Tibial artery (tissue), 4 donors: ENCODE measurements around the gene DPYSL5.

Source experiments
- DNase-seq, 2 donors: peaks; one replicate each; pipeline ENCODE4 v3.0.0-alpha.2; 2019
- H3K27ac ChIP-seq, 2 donors: fragments of 200-600 bp; sonication (generic) in 1 of 2; 1 replicate in 1 of 2; 2 replicates in 1 of 2; pipeline ENCODE4 v1.5.1; 2018 to 2019; ENCODE audit warnings: mild to moderate bottlenecking in 1 of 2
- H3K27me3 ChIP-seq, 2 donors: fragments of 200-600 bp; sonication (generic) in 1 of 2; one replicate each; pipeline versions ENCODE4 v1.5.1 to v1.6.0; 2016 to 2019
- H3K36me3 ChIP-seq, 3 donors: fragments of 200-600 bp; sonication (generic) in 2 of 3; one replicate each; pipeline ENCODE4 v1.5.1; 2016 to 2019; ENCODE audit warnings: mild to moderate bottlenecking in 2 of 3
- H3K4me1 ChIP-seq, 4 donors: fragments of 200-600 bp; sonication (generic) in 2 of 4; 1 replicate in 3 of 4; 2 replicates in 1 of 4; pipeline ENCODE4 v1.5.1; 2016 to 2019
- H3K4me3 ChIP-seq, 2 donors: fragments of 200-600 bp; sonication (generic) in 1 of 2; 1 replicate in 1 of 2; 2 replicates in 1 of 2; pipeline ENCODE4 v1.5.1; 2018 to 2019; ENCODE audit warnings: mild to moderate bottlenecking in 2 of 2
- H3K9me3 ChIP-seq, 3 donors: fragments of 200-600 bp; sonication (generic) in 1 of 3; one replicate each; pipeline ENCODE4 v1.5.1; 2016 to 2019
- CTCF ChIP-seq, 2 experiments: fragments of 200-600 bp in 1 of 2; fragments of 450-650 bp in 1 of 2; IDR thresholded peaks; one replicate each; pipeline ENCODE4 v1.5.1; 2017 to 2019; ENCODE audit warnings: antibody characterized with exemption in 2 of 2, mild to moderate bottlenecking in 1 of 2, moderate library complexity in 1 of 2
- intact Hi-C: fragments of 100-400 bp; cut with DNase I; formaldehyde crosslinking; loops from one replicate; pipeline ENCODE4 v1.15.0; 2023; ENCODE audit warnings: low total_unique reads

The DPYSL5 gene

GRCh38 chr2:26946841-26947784 is 99.2 kb downstream of the DPYSL5 start:
- Histone ChIP-seq H3K4me1 (peaks cover 0 to 4% (median 0%) of the 10 kb centered on the region in 4 donors), H3K27ac (no peak overlapping the region), H3K9me3 (no peaks in the 10 kb centered on the region), H3K27me3 (peaks cover 0 to 79% of the 10 kb centered on the region in 2 donors), H3K36me3 (no peaks in the 10 kb centered on the region), H3K4me3 (no peak overlapping the region)
- no peak for TF ChIP-seq CTCF (IDR thresholded peaks at IDR 0.05)
- intact Hi-C loops: no loop called here
- DNase-seq: peak in 1 of 2 donors; percentile 54

- no peak overlapping the region for H3K4me3 ChIP-seq
- no peak for DNase-seq
- no peak for TF ChIP-seq CTCF (IDR thresholded peaks at IDR 0.05)
- no peak overlapping the region for H3K27ac ChIP-seq
- H3K27me3 ChIP-seq: peaks cover 0 to 68% of the 10 kb centered on the region in 2 donors
- H3K36me3 ChIP-seq: no peaks in the 10 kb centered on the region
- intact Hi-C loops: no loop called here
- peaks cover 0 to 4% (median 0%) of the 10 kb centered on the region in 4 donors for H3K4me1 ChIP-seq
- H3K9me3 ChIP-seq: no peaks in the 10 kb centered on the region
Measured at GRCh38 chr2:26948800-26949199, 100.9 kb downstream of the DPYSL5 start.

DNA sequence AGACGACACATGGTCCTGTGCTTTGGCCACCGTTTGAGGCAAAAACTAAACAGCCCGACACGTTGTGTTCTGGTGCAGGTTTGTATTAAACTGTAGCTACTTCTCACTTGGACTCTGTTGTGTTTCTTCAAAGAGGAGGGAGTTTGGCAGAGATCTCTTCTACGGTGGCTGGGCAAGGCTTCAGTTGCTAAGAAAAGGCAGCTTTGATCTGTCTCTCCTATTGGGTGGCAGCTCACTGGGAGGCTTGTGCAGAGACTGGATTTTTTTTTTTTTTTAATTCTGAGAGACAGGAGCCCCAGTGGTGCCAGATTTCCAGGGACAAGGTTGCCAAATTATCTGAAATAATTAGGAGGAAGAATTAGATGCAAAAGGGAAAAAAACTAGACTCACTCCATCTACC is 102.3 kb downstream of the DPYSL5 start:
- H3K4me3 ChIP-seq: no peak overlapping the region
- H3K27ac ChIP-seq: no peak overlapping the region
- no peak for TF ChIP-seq CTCF (IDR thresholded peaks at IDR 0.05)
- intact Hi-C loops: loop anchor here (10.0 kb wide), 1 partner anchor 335 kb away; the partner anchor contains the start of gene TRIM54
- H3K36me3 ChIP-seq: no peaks in the 10 kb centered on the region
- DNase-seq: no peak
- peaks cover 0 to 62% of the 10 kb centered on the region in 2 donors for H3K27me3 ChIP-seq
- H3K9me3 ChIP-seq: no peaks in the 10 kb centered on the region
- peaks cover 0 to 4% (median 0%) of the 10 kb centered on the region in 4 donors for H3K4me1 ChIP-seq

GRCh38 chr2:26951236-26951635 is 103.3 kb downstream of the DPYSL5 start:
- Histone ChIP-seq H3K27ac (no peak overlapping the region), H3K4me3 (no peak overlapping the region), H3K4me1 (peaks cover 0 to 4% (median 0%) of the 10 kb centered on the region in 4 donors), H3K27me3 (peaks cover 0 to 59% of the 10 kb centered on the region in 2 donors), H3K9me3 (no peaks in the 10 kb centered on the region), H3K36me3 (no peaks in the 10 kb centered on the region)
- no peak for DNase-seq
- no peak for TF ChIP-seq CTCF (IDR thresholded peaks at IDR 0.05)
- intact Hi-C loops: loop anchor here (10.0 kb wide), 1 partner anchor 334 kb away; the partner anchor contains the start of gene TRIM54

- intact Hi-C loops: loop anchor here (10.0 kb wide), 1 partner anchor 332 kb away; the partner anchor contains the start of gene TRIM54
Measured at GRCh38 chr2:26952374-26952773, 104.4 kb downstream of the DPYSL5 start.

More at GRCh38 chr2:26952374-26952773, 104.4 kb downstream of the DPYSL5 start:
- no peak for DNase-seq
- Histone ChIP-seq H3K27ac (no peak overlapping the region), H3K27me3 (peaks cover 0 to 52% of the 10 kb centered on the region in 2 donors), H3K4me1 (no peaks in the 10 kb centered on the region), H3K36me3 (no peaks in the 10 kb centered on the region), H3K4me3 (no peak overlapping the region), H3K9me3 (no peaks in the 10 kb centered on the region)
- no peak for TF ChIP-seq CTCF (IDR thresholded peaks at IDR 0.05)
